Mammary epithelial cell (primary cell): ENCODE measurements around the gene CHPF.

Source experiments
- EZH2 ChIP-seq: IDR thresholded peaks from 2 replicates; pipeline ENCODE4 v1.6.1; 2012; ENCODE audit warnings: low read length, inconsistent platforms, borderline replicate concordance
- TF ChIP-seq, protein P1 (sequence below), 2 donors: IDR thresholded peaks in 1 of 2; conservative IDR thresholded peaks in 1 of 2; 2 replicates each; pipeline ENCODE4 v1.5.1; 2011 to 2012; ENCODE audit warnings: inconsistent platforms in 2 of 2, low read length in 2 of 2, mild to moderate bottlenecking in 2 of 2, control low read depth in 1 of 2, low read depth in 1 of 2; ENCODE audit not compliant: insufficient read depth in 1 of 2; ENCODE audit errors: extremely low read depth in 1 of 2

DNA sequence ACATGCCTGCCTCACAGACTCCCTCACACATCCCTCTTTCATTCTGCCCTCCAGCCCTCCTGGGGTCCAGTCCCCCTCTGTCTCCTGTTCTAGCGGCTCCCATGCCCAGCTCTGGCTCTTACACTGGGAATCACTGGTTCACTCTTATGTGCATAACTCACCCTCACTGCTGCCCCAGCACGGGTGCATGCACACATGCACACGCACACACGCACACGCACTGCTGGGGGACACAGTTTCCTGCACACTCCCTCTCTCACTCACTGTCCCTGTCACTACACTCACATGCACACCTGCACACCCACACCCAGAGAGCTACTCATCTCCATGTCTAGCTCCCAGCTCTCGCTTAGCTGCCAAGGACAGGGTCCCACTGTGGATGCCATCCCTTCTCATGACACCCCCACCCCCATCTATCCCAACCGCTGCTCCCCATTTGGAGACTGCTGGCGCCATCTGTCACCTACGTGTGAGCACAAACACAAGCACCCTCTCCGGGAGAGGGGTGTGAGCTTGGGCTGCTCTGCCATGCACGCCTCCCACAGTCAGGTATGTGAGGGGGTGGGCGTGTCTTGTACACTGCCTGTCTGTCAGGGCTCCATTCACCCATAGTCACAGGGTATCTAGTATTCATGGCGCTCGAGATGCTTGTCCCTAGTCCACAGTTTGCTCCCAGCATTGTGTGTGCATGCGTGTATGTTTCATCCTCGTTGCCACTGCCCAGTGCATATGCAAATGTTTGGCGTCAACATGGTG, 27.6 kb downstream of the CHPF start:
- TF ChIP-seq, protein P1, sequence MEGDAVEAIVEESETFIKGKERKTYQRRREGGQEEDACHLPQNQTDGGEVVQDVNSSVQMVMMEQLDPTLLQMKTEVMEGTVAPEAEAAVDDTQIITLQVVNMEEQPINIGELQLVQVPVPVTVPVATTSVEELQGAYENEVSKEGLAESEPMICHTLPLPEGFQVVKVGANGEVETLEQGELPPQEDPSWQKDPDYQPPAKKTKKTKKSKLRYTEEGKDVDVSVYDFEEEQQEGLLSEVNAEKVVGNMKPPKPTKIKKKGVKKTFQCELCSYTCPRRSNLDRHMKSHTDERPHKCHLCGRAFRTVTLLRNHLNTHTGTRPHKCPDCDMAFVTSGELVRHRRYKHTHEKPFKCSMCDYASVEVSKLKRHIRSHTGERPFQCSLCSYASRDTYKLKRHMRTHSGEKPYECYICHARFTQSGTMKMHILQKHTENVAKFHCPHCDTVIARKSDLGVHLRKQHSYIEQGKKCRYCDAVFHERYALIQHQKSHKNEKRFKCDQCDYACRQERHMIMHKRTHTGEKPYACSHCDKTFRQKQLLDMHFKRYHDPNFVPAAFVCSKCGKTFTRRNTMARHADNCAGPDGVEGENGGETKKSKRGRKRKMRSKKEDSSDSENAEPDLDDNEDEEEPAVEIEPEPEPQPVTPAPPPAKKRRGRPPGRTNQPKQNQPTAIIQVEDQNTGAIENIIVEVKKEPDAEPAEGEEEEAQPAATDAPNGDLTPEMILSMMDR (conservative IDR thresholded peaks at IDR 0.05 in 1 of 2, IDR thresholded peaks at IDR 0.05 in 1 of 2; ENCODE audit: extremely low read depth in 1 of 2, insufficient read depth in 1 of 2, low read depth in 1 of 2, low read length in 2 of 2), result no peak
- TF ChIP-seq EZH2, result no peak
